Measurements from ENCODE around the gene BTBD6.
"Not testable (repeated sequence)": the region's sequence is repeated elsewhere in the genome, so short reads cannot be mapped to it uniquely, and the experiment has no call there.

BTBD6 gene

GRCh38 chr14:105269405-105269804, 21.1 kb downstream of the BTBD6 start:
- no peak for DNase-seq (ENCODE audit: low read depth)

GRCh38 chr14:105271224-105271890, 23.0 kb downstream of the BTBD6 start:
- no peak for DNase-seq (ENCODE audit: low read depth)

GRCh38 chr14:105272623-105273022, 24.3 kb downstream of the BTBD6 start:
- no peak for DNase-seq (ENCODE audit: low read depth)

- no peak for DNase-seq (ENCODE audit: low read depth)
Measured at GRCh38 chr14:105273062-105273461, 24.7 kb downstream of the BTBD6 start.

- no peak for DNase-seq (ENCODE audit: low read depth)
Measured at GRCh38 chr14:105274637-105275036, 26.3 kb downstream of the BTBD6 start.

- DNase-seq (ENCODE audit: low read depth) = no peak
Measured at GRCh38 chr14:105275267-105275946, 27.1 kb downstream of the BTBD6 start.

- not testable (repeated sequence) for DNase-seq (ENCODE audit: low read depth)
Measured at GRCh38 chr14:105277448-105277847, 29.1 kb downstream of the BTBD6 start.

- DNase-seq (ENCODE audit: low read depth) = no peak
Measured at GRCh38 chr14:105279642-105280361, 31.5 kb downstream of the BTBD6 start.

GRCh38 chr14:105280525-105280924, 32.2 kb downstream of the BTBD6 start:
- DNase-seq (ENCODE audit: low read depth) = no peak

GRCh38 chr14:105281371-105282097, 33.2 kb downstream of the BTBD6 start:
- DNase-seq (ENCODE audit: low read depth) = peak; percentile 32

GRCh38 chr14:105282098-105282725, 33.9 kb downstream of the BTBD6 start:
- no peak for DNase-seq (ENCODE audit: low read depth)

GRCh38 chr14:105283028-105283427, 34.7 kb downstream of the BTBD6 start:
- no peak for DNase-seq (ENCODE audit: low read depth)

GRCh38 chr14:105283899-105284298, 35.6 kb downstream of the BTBD6 start:
- DNase-seq (ENCODE audit: low read depth) = no peak

- no peak for DNase-seq (ENCODE audit: low read depth)
Measured at GRCh38 chr14:105285174-105285573, 36.8 kb downstream of the BTBD6 start.

- DNase-seq (ENCODE audit: low read depth) = no peak
Measured at GRCh38 chr14:105286759-105287144, 38.4 kb downstream of the BTBD6 start.

- DNase-seq (ENCODE audit: low read depth) = no peak
Measured at GRCh38 chr14:105287249-105288102, 39.1 kb downstream of the BTBD6 start.

- not testable (repeated sequence) for DNase-seq (ENCODE audit: low read depth)
Measured at GRCh38 chr14:105288936-105289335, 40.6 kb downstream of the BTBD6 start.

- no peak for DNase-seq (ENCODE audit: low read depth)
Measured at GRCh38 chr14:105290621-105291346, 42.5 kb downstream of the BTBD6 start.

GRCh38 chr14:105292826-105293711, 44.7 kb downstream of the BTBD6 start:
- no peak for DNase-seq (ENCODE audit: low read depth)

Measured in non-pigmented ciliary epithelial cell (primary cell).